Central memory CD8-positive, alpha-beta T cell (primary cell): Measurements from ENCODE around the gene KRTCAP2.

Experiments used
- ATAC-seq: fragments of 150-1000 bp; cut with Tn5 transposase; replicated peaks from 2 replicates; pipeline ENCODE4 v1.10.0; 2022; ENCODE audit warnings: mild to moderate bottlenecking, moderate FRiP score, moderate number of reproducible peaks; ENCODE audit not compliant: poor library complexity, severe bottlenecking; ENCODE audit errors: extremely low read depth
- DNase-seq, 2 donors: peaks; one replicate each; pipeline ENCODE4 v3.0.0; 2021; ENCODE audit warnings: low spot score in 2 of 2
- H3K27ac Mint-ChIP-seq: one replicate; pipeline ENCODE4 v1.8.0; 2022; ENCODE audit warnings: low read depth, mild to moderate bottlenecking, moderate library complexity, mixed read lengths
- H3K27me3 Mint-ChIP-seq: one replicate; pipeline ENCODE4 v1.8.0; 2022; ENCODE audit warnings: mixed read lengths
- H3K36me3 Mint-ChIP-seq: one replicate; pipeline ENCODE4 v1.8.0; 2022; ENCODE audit warnings: mild to moderate bottlenecking, moderate library complexity, mixed read lengths; ENCODE audit not compliant: insufficient read depth
- H3K4me1 Mint-ChIP-seq: one replicate; pipeline ENCODE4 v1.8.0; 2022; ENCODE audit warnings: mixed read lengths
- H3K4me3 Mint-ChIP-seq: one replicate; pipeline ENCODE4 v1.8.0; 2022; ENCODE audit warnings: mild to moderate bottlenecking, moderate library complexity, mixed read lengths
- H3K9me3 Mint-ChIP-seq: one replicate; pipeline ENCODE4 v1.8.0; 2022; ENCODE audit warnings: mixed read lengths

Gene KRTCAP2

GRCh38 chr1:155139895-155140629, 33.0 kb downstream of the KRTCAP2 start, which contains the start of gene DPM3:
TSS of gene DPM3 (minus strand) at chr1:155140531. CDS start at chr1:155140240, 291 bp downstream.
- DNase-seq (peak; percentile 69 to 72), ATAC-seq (peak; percentile 66)
- Mint-ChIP-seq H3K9me3 (no peaks in the 10 kb centered on the region), H3K27me3 (peaks cover under 1% of the 10 kb centered on the region), H3K4me1 (peaks cover 36% of the 10 kb centered on the region), H3K36me3 (peaks cover 9% of the 10 kb centered on the region), H3K27ac (peak within 1 kb of the TSS; percentile 85), H3K4me3 (peak within 1 kb of the TSS; percentile 89)

DNA sequence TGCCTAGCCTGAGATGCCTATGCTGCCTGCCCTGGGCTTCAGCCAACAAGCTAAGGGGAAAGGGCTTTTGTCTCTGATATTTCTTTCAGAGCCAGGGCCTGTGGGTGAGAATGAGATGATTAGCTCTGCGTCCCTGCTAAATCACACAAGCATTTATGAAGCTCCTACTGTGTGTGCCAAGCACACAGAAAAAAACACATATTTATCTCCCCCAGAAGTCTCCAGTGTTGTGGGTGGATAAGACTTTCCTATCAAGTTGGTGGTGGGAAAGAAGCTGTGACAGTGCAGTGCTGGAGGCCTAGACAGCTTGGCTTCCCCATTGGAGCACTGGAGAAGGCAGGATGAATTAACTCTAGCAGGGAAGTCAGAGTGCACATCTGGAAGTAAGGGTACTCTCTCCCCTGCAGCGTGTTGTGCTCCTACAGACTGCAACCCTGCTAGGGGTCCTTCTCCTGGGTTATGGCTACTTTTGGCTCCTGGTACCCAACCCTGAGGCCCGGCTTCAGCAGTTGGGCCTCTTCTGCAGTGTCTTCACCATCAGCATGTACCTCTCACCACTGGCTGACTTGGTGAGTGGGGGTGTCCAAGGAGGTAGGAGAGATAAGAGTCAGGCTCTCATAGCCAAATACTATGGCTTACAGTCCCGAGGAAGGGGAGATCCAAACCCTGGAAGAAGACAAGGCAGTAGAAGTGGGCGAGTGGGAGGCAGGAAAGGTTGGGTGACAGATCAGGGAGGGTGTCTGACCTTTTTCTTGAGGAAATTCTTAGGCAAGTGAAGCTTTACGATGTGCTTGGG, 35.8 kb downstream of the KRTCAP2 start:
- H3K27me3 Mint-ChIP-seq = no peaks in the 10 kb centered on the region
- peak overlapping the region; percentile 99 for H3K4me3 Mint-ChIP-seq
- H3K36me3 Mint-ChIP-seq = peaks cover 9% of the 10 kb centered on the region
- DNase-seq (no peak), ATAC-seq (no peak)
- H3K27ac Mint-ChIP-seq = peak overlapping the region; percentile 100
- H3K9me3 Mint-ChIP-seq = no peaks in the 10 kb centered on the region
- H3K4me1 Mint-ChIP-seq = peaks cover 42% of the 10 kb centered on the region

GRCh38 chr1:155136748-155137147, 36.4 kb downstream of the KRTCAP2 start:
- no peak for DNase-seq
- Mint-ChIP-seq H3K27me3 (no peaks in the 10 kb centered on the region), H3K36me3 (peaks cover 9% of the 10 kb centered on the region), H3K4me3 (peak overlapping the region; percentile 99), H3K9me3 (no peaks in the 10 kb centered on the region), H3K4me1 (peaks cover 42% of the 10 kb centered on the region), H3K27ac (peak overlapping the region; percentile 100)
- no peak for ATAC-seq

DNA sequence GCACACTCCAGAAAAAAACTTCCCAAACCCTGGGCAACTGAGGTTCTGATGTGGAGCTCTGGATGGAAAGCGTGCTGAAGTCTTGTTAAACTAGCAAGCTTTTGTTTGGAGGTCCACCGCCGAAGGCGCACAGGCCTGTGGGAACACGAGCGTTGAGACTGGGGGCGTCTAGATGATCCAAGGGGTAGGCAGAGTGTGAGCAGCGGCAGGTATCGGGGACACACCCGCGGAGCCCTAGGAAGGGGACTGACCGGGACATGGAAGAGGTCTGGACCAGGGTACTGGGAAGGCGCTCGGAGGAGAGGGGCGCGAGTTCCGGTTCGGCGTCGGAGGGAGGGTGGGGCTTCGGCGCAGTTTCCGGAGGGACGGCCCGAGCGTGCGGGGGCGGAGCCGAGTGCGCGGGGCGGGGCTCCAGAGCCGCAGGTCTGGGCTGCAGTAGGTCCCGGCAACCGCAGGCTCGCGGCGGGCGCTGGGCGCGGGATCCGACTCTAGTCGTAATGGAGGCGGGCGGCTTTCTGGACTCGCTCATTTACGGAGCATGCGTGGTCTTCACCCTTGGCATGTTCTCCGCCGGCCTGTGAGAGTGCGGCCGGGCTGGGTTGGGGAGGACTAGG, 37.6 kb downstream of the KRTCAP2 start, which contains the start of gene SLC50A1:
SLC50A1 (plus strand) TSS at position 438 of the 614 bp plus-strand sequence; CDS start at position 498, 60 bp downstream.
- Mint-ChIP-seq H3K4me1 (peaks cover 41% of the 10 kb centered on the region), H3K4me3 (peak within 1 kb of the TSS; percentile 99)
- ATAC-seq = peak; percentile 83

GRCh38 chr1:155134880-155135414, 38.2 kb downstream of the KRTCAP2 start:
- Mint-ChIP-seq H3K36me3 (peaks cover 7% of the 10 kb centered on the region), H3K9me3 (no peaks in the 10 kb centered on the region), H3K27ac (peak overlapping the region; percentile 100), H3K4me1 (peaks cover 35% of the 10 kb centered on the region), H3K4me3 (peak overlapping the region; percentile 99), H3K27me3 (peaks cover 11% of the 10 kb centered on the region)
- ATAC-seq (no peak), DNase-seq (no peak)

More for the DNA sequence above, 37.6 kb downstream of the KRTCAP2 start, which contains the start of gene SLC50A1:
- Mint-ChIP-seq H3K27me3 (peaks cover 8% of the 10 kb centered on the region), H3K36me3 (peaks cover 9% of the 10 kb centered on the region), H3K27ac (peak within 1 kb of the TSS; percentile 100), H3K9me3 (no peaks in the 10 kb centered on the region)
- DNase-seq = peak; percentile 84 to 90

DNA sequence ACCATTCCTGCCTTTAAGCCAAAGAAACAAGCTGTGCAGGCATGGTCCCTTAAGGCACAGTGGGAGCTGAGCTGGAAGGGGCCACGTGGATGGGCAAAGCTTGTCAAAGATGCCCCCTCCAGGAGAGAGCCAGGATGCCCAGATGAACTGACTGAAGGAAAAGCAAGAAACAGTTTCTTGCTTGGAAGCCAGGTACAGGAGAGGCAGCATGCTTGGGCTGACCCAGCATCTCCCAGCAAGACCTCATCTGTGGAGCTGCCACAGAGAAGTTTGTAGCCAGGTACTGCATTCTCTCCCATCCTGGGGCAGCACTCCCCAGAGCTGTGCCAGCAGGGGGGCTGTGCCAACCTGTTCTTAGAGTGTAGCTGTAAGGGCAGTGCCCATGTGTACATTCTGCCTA, 38.8 kb downstream of the KRTCAP2 start:
- H3K9me3 Mint-ChIP-seq = no peaks in the 10 kb centered on the region
- no peak for ATAC-seq
- H3K36me3 Mint-ChIP-seq = peaks cover 7% of the 10 kb centered on the region
- H3K4me1 Mint-ChIP-seq = peaks cover 33% of the 10 kb centered on the region
- H3K4me3 Mint-ChIP-seq = peak overlapping the region; percentile 99
- H3K27me3 Mint-ChIP-seq = peaks cover 17% of the 10 kb centered on the region
- no peak for DNase-seq
- peak overlapping the region; percentile 100 for H3K27ac Mint-ChIP-seq

GRCh38 chr1:155133799-155134281, 39.3 kb downstream of the KRTCAP2 start:
- Mint-ChIP-seq H3K9me3 (no peaks in the 10 kb centered on the region), H3K27ac (no peak overlapping the region), H3K27me3 (peaks cover 22% of the 10 kb centered on the region), H3K4me3 (peak overlapping the region; percentile 99), H3K4me1 (peaks cover 36% of the 10 kb centered on the region), H3K36me3 (peaks cover 7% of the 10 kb centered on the region)
- ATAC-seq (no peak), DNase-seq (no peak)

DNA sequence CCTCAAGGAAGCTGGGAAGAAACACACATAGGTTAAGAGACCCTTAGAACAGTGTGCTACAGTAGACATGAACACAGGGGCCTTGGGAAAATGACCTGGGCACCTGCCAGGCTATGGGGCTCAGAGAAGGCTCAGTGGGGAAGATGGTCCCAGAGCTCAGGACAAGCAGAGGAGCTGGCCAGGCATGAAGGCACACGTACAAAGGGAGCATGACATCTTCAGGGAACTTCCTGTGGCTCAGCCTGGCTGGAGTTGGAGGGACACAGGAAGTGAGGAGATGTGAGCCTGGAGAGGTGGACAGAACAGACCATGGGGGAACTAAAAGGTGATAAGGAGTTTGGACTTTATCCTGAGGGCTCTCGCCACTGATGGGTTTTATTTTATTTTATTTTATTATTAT, 41.2 kb downstream of the KRTCAP2 start:
- peaks cover 38% of the 10 kb centered on the region for H3K27me3 Mint-ChIP-seq
- H3K4me3 Mint-ChIP-seq = no peak overlapping the region
- no peak for ATAC-seq
- peaks cover 7% of the 10 kb centered on the region for H3K36me3 Mint-ChIP-seq
- no peak for DNase-seq
- peaks cover 41% of the 10 kb centered on the region for H3K4me1 Mint-ChIP-seq
- H3K27ac Mint-ChIP-seq = no peak overlapping the region
- H3K9me3 Mint-ChIP-seq = no peaks in the 10 kb centered on the region

- Mint-ChIP-seq H3K9me3 (no peaks in the 10 kb centered on the region), H3K4me3 (no peak overlapping the region)
Measured at GRCh38 chr1:155131285-155131684, 41.8 kb downstream of the KRTCAP2 start.

GRCh38 chr1:155130272-155131006, 42.7 kb downstream of the KRTCAP2 start:
- Mint-ChIP-seq H3K4me3 (no peak overlapping the region), H3K4me1 (peaks cover 33% of the 10 kb centered on the region)

More at GRCh38 chr1:155131285-155131684, 41.8 kb downstream of the KRTCAP2 start:
- Mint-ChIP-seq H3K27me3 (peaks cover 44% of the 10 kb centered on the region), H3K27ac (no peak overlapping the region), H3K4me1 (peaks cover 40% of the 10 kb centered on the region), H3K36me3 (peaks cover 7% of the 10 kb centered on the region)
- ATAC-seq = no peak
- no peak for DNase-seq

GRCh38 chr1:155128755-155129473, 44.2 kb downstream of the KRTCAP2 start:
- Mint-ChIP-seq H3K4me1 (peaks cover 24% of the 10 kb centered on the region), H3K27me3 (peaks cover 44% of the 10 kb centered on the region), H3K36me3 (no peaks in the 10 kb centered on the region), H3K9me3 (no peaks in the 10 kb centered on the region), H3K4me3 (peak overlapping the region; percentile 81), H3K27ac (no peak overlapping the region)
- ATAC-seq = no peak
- no peak for DNase-seq

More at GRCh38 chr1:155130272-155131006, 42.7 kb downstream of the KRTCAP2 start:
- no peak for ATAC-seq
- Mint-ChIP-seq H3K27me3 (peaks cover 44% of the 10 kb centered on the region), H3K9me3 (no peaks in the 10 kb centered on the region), H3K27ac (no peak overlapping the region), H3K36me3 (peaks cover 1% of the 10 kb centered on the region)
- no peak for DNase-seq
